NCI-H146 treated with DMSO at 0.1 percent for 48 hours (cell line): ENCODE data around the gene MAD1L1.

Experiments
- DNase-seq: peaks from one replicate; lab custom pipeline; 2025; ENCODE audit not compliant: unreplicated experiment; lab: John Stamatoyannopoulos, UW

Gene MAD1L1

GRCh38 chr7:2090526-2091520 is 141.9 kb downstream of the MAD1L1 start:
- DNase-seq = no peak

DNA sequence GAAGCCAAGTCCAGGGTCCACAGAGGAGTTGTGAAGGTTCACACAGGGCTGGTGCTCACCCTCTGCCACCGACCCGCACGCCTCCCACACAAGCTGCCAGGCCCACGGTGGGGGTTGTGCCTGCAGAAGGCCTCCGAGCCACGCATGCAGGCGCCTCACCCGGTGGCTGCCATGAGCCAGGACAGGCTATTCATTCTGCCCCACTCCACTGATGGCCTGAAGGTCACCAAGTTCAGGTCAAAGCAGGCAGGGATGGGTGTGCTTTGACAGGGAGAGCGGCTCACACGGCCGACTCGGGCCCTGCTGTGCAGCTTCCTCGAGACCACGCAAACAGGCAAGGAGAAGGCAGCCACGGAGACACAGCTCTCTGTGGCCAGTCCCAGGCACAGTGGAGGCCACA is 143.9 kb downstream of the MAD1L1 start:
- no peak for DNase-seq

DNA sequence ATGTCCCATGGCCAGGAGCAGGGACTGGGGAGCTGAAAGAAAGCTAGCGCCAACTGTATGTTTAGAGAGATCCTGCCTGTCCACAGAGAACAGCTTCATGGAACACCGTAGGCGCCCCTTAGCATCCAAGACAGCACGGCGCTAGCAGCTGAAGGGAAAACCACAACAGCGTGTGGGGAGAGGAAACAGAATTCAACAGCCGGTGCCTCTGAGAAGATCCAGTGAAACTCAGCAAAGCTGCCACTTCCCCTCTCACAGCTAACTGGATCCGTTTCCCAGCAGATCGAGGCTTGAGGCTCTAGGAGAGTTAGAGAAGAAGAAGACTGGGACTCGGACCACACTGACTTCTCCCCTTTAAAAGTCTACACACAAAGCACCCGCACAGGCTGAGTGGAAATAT is 145.0 kb downstream of the MAD1L1 start:
- DNase-seq = no peak

DNA sequence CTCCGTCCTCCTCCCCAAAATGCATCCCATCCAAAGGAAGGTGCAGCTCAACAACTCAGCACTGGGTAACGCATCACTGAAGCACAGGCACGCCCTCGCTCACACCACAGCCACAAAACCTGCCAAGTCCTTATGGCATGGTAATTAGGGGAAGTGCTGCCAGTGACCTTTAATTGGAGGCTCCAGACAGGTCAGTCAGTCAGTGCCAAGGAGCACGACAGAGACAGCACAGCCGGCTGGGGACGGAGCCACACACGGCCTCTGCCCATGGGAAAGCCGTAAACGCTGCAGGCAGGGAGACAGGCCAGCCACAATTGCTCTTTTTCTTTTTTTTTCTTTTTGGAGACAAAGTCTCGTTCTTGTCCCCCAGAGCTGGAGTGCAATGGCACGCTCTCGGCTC is 146.5 kb downstream of the MAD1L1 start:
- DNase-seq = no peak

- DNase-seq = no peak
These were observed 146.9 kb downstream of the MAD1L1 start for GRCh38 chr7:2085804-2086203.

GRCh38 chr7:2084781-2085505 is 147.8 kb downstream of the MAD1L1 start:
- no peak for DNase-seq

DNA sequence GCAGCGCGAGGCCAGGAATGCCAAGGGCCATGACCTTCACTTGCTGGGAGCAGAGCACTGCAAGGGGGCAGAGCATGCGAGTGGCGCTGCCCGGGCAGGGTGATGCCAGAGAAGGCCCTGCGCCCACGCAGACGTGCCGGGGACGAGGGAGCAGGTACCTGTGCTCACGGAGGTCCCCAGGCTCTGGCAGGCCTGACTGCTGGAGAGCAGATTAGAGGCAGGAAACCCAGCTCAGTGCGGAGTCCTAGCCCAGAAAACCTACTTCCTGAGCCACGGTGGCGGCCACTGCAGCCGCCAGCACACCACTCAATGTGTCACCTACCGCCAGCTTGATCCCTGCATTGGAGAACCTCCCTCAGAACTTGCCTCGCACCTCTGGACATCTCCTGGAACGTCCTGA is 148.4 kb downstream of the MAD1L1 start:
- no peak for DNase-seq

DNA sequence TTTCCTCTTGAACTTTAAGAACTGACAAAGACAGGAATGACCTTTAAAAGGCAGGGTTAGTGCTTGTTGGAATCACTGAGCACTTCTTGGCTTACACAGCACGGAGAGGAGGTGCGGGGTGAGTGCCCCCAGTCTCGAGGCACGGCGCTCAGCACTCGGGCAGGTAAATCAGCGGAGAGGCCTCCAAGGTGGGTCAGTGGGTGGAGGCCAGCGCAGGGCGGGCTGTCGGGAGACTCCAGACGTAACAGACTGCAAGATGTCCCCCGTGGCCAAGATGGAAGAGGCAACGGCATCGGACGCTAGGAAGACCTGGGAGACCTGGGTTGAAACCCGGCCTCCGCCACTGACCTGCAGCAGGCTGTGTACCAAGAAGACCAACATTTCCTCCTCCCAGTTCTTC is 149.4 kb downstream of the MAD1L1 start:
- no peak for DNase-seq

DNA sequence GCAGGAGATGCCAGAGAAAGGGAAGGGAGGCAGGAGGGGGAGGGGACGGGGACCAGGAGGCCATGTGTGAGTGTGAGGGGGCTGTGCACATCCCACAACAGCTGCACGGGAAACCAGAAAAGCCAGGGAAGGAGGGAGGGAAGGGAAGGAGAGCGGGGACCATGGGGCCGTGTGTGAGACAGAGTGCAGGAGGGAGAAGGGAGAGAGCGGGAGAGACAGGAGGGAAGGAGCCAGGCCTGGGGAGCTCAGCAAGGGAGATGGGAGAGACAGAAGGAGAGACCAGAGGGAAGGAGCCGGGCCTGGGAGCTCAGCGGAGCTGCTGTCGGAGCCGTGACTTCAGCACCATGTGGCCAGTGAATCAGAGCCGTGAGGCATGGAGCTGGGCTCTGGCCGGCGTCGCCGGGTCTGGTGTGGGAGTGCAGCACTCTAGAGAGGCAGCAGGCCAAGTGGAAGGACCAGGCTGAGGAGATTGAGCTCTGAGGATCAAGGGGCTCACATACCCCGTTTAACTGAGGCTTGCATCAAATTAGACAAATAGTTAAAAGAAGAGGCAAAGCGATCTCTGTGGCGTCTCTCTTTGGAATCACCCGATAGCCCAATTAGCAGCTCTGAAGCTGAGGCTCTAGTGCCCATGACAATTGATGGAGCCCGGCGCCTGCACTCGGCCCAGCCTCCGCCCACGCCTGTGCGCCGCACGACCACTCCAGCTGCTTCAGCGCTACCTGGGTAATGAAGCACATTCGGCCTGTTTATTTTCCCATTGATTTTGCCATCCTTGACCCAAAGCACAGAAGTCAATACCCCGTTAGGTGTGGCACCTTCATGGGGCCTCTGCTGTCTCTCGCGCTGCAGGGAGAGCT is 150.4 kb downstream of the MAD1L1 start:
- DNase-seq = no peak

GRCh38 chr7:2081526-2082135 is 151.1 kb downstream of the MAD1L1 start:
- DNase-seq = no peak

GRCh38 chr7:2080477-2080876 is 152.3 kb downstream of the MAD1L1 start:
- no peak for DNase-seq

DNA sequence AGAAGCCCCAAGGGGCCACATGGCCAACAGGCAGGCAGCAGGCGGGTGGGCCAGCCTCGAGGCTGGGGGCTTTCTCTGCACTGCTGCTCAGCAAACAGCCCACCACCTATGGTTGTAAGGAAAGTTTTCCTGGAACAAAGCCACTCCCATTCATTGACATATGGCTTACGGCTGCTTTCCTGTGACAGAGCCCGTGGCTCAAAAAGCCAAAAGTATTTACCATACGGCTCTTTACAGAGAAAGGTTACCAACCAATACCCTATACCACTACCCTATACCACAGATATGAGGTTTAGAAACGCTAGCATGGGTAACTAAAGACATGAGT is 152.7 kb downstream of the MAD1L1 start:
- no peak for DNase-seq

DNA sequence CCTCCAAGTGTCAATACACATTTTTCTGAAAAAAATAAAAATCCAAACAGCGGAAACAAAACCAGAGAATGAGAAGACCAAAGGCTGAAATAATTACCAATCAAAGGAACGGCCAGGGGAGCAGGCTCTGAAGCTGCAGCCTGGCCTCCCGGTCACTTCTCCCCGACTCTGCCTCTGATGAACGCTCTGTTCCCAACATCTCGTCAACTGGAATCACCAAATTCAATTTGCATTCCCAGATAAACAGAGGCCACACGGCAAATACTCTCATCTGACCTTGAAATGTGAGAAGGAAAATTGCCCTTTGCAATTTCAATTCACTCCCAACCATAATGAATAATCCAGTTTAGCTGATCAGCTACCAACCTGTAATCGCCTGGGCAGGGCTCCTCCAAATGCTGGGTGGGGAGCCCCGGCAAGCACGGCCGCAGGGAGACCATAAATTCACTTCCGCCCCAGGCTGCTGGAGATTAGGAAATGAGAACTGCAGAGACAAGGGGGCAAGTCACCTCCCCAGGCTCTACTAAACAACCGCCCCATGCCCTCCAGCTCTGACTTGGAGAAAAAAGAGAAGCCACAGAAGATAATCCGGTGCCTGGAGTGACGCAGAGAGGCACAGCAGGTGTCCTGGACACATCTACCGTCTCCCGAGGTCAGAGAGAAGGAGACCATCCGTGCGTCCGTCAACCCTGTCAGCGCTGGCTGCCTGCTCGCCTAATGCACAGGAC is 153.2 kb downstream of the MAD1L1 start:
- peak; percentile 32 for DNase-seq

DNA sequence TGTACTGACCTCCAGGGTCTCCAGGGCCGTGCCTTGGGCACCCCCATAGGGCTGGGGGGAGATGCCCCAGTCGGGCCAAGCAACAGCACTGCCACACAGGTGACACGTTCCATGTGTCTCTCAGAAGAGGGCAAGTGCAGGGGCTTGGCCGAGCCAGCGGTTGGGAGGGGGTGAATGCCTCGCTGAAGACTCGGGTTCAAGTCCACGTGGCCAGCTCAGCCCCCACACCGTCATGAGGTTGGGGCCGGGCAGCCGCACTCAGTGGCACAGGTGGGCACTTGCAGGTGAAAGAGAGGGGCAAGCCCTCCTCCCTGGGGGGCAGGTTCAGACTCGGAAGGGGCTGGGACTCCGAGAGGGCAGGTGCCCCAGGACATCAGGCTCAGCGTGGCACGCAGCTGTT is 153.8 kb downstream of the MAD1L1 start:
- no peak for DNase-seq

GRCh38 chr7:2076649-2077064 is 156.1 kb downstream of the MAD1L1 start:
- no peak for DNase-seq

- DNase-seq = no peak
These were observed 156.9 kb downstream of the MAD1L1 start for GRCh38 chr7:2075811-2076210.

- DNase-seq = no peak
These were observed 158.1 kb downstream of the MAD1L1 start for GRCh38 chr7:2074691-2075090.

DNA sequence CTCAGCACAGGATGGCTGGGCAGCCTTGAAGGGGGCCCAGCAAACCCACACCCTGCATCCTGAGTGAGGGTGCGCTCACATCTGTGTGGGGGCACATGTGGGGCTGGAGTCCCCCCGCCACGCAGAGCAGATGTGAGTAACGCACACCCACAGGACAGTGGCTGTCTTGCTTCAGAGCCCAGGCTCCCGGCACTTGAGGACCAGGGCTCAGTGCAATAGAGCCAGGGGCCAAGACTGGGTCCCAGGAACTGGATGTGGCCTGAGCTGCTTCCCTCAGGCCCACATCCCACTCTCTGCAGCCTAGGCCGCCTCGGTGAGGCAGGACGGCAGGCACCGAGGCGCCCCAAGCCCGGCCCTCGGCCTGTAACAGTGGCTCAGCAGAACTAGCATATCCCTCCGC is 159.9 kb downstream of the MAD1L1 start:
- DNase-seq = no peak

GRCh38 chr7:2072042-2072441 is 160.7 kb downstream of the MAD1L1 start:
- DNase-seq = no peak

GRCh38 chr7:2071133-2071832 is 161.5 kb downstream of the MAD1L1 start:
- no peak for DNase-seq
